GM12873 (cell line): ENCODE data around the gene GPR143.

ENCODE experiments used
- CTCF ChIP-seq: IDR thresholded peaks from 2 replicates; pipeline ENCODE4 v1.5.1; 2012; ENCODE audit warnings: low read depth, mild to moderate bottlenecking, moderate library complexity, low read length, control low read depth; ENCODE audit not compliant: insufficient read depth; ENCODE audit errors: missing control alignments

GPR143 gene

GRCh38 chrX:9781941-9782340 is 16.3 kb upstream of the GPR143 start:
- no peak for TF ChIP-seq CTCF

- no peak for TF ChIP-seq CTCF
Measured at GRCh38 chrX:9775930-9776329, 10.3 kb upstream of the GPR143 start.

GRCh38 chrX:9772943-9773342 is 7.3 kb upstream of the GPR143 start:
- no peak for TF ChIP-seq CTCF

- no peak for TF ChIP-seq CTCF
Measured at GRCh38 chrX:9770319-9770718, 4.7 kb upstream of the GPR143 start.

GRCh38 chrX:9767375-9767774 is 1.7 kb upstream of the GPR143 start:
- TF ChIP-seq CTCF: no peak

GRCh38 chrX:9765072-9765736 is 443 bp downstream of the GPR143 start:
- no peak for TF ChIP-seq CTCF

GRCh38 chrX:9759337-9759736 is 6.3 kb downstream of the GPR143 start:
- TF ChIP-seq CTCF: no peak
